HG03442 (cell line): ENCODE data around the gene COL6A2.

Experiments used
- ATAC-seq: cut with Tn5 transposase; IDR thresholded peaks from one replicate; pipeline ENCODE4 v1.9.1; 2021; ENCODE audit warnings: mild to moderate bottlenecking, moderate library complexity; ENCODE audit not compliant: unreplicated experiment

The COL6A2 gene

DNA sequence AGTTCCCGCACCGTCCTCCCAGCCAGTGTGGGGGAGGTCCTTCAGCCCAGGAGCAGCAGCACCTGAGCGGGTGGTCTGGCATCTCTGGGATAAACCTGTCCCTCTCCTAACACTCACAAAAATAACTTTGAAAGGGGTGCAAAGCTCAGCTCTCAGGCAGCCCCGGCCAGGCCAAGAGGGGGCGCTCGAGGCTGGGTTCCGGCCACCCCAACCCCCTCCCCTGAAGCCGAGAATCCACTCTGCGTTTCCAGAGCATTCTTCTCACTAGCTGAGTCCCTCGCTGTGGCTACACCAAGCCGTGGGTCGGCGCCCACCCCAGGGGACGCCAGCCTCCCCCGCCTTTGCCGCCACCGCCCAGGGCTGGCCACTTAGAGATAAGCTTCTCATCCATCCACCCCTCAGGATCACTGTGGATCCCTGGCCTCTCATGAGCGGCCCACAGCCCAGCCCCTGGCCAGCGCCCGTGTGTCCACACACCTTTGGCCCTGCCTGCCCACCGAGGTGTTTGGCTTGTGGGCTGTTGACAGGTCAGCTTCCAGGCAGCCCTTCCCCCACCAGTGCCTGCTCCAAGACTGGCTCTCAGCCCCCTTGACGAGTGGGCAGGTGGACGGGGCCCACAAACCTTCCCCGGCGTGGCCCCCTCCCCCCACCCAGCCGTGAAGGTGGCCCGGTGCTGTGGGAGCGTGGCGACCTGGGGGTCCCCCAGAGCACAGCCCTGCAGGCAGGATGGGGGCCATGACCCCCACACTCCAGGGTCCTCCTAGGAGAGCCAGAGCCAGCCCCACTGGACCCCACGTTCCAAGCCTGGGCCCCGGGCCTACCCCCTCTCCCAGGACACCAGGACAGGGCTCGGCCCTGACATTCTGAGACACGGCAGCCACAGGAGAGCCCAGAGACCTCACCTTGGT is 55.6 kb downstream of the COL6A2 start:
- no peak for ATAC-seq

DNA sequence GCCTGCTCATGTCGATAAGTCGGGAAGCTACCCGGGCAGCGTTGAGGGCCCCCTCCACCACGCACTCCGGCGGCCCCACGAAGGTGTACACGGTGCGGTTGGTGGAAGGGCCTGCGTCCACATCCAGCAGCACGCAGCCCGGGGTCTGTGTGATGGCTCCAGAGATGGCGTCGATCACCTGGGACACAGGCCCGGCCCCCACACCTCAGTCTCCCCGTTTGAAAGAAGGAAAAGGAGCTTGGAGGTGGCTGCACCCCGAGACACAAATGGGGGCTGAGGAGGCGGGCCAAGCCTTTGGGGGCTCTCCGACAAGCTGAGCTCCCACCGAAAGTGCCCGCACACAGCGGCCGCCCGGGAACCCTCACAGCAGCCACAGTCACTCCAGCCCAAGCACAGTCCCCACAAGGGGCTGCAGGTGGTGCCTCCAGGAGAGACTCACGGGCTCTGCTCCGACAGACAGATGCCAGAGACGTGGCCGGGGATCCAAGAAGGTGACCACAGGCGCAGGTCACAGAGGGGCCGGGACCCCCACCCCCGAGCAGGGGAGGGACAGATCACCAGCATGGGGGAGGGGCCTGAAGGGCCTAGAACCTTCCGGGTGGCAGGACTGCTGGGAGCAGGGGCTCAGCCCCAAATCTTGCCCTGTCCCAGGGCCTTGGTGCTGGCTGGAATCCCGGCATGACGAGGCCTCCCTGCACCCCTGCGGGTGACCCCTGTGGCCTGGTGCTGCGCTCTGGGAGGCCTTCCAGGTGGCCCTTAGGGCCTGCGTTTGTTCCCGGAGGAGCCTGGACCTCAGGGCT is 56.4 kb downstream of the COL6A2 start:
- no peak for ATAC-seq

DNA sequence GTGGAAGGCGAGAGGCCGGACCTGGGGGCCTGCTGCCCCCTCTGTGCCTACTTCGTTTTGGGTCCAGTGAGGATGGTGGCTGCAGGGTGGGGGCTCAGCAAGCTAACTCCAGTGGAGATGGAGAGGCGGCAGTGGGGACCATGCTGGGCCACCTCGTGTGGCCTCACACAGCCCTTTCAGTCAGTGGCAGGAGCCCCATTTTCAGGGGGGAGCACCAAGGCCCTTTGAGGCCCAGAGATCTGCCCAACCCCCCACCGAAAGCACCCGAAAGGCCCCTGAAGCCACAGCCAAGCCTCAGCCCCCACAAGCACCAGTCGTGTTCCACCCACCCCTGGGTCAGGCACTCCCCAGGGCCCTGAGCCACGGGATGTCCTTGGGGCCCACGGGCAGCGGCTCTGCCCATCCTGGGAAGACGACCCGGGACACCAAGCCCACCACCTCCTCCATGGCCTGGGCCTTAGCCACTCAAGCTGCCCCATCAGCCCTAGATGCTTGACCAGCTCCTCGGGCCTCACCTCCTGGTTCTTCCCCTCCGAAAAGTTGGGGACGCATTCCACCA is 57.1 kb downstream of the COL6A2 start:
- no peak for ATAC-seq

GRCh38 chr21:46155514-46156377 is 57.8 kb downstream of the COL6A2 start, which contains the start of gene FTCD:
TSS of gene FTCD (minus strand) at chr21:46155579. CDS start at chr21:46155523, 56 bp downstream.
- no peak for ATAC-seq

DNA sequence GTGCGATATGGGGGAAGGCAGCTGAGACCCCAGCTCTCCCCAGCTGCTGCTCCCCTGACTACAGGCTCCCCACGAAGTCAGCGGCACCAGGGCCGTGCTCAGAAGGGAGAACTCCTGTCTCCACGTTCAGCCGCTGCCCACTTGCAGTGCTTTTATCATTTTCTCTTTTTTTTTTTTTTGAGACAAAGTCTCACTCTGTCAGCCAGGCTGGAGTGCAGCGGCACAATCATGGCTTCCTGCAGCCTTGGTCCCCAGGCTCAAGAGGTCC is 58.4 kb downstream of the COL6A2 start:
- ATAC-seq: no peak

DNA sequence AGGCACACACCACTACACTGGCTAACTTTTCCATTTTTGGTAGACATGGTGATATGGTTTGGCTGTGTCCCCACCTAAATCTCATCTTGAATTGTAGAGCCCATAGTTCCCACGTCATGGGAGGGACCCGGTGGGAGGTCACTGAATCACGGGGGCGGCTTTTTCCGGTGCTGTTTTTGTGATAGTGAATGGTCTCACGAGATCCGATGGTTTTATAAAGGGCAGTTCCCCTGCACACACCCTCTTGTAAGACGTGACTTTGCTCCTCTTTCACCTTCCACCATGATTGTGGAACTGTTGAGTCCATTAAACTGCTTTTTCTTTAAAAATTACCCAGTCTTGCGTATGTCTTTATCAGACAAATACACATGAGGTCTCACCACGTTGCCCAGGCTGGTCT is 58.8 kb downstream of the COL6A2 start:
- ATAC-seq: no peak

DNA sequence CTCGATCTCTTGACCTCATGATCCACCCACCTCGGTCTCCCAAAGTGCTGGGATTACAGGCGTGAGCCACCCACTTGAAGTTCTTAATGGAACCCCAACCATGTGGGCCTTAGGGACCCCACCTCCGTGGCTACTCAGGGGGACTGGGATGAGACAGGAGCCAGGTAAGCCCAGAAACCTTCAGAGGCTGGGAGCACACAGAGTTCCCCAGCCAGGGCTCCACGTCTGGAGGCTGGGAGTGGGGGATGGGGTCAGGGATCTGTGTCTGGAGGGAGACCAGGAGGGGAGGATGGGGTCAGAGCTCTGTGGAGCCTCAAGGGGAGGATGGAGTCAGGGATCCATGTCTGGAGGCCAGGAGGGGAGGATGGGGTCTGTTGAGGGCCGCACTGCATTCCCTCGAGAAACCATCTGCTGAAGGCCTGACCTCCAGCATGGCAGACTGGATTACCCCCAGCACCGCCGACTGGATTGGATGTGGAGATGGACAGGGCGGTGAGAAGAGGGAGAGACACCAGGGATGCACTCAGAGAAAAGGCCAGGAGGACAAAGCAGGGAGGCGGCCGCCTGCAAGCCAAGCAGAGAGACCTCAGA is 59.6 kb downstream of the COL6A2 start:
- ATAC-seq: no peak

GRCh38 chr21:46157987-46158451 is 60.1 kb downstream of the COL6A2 start:
- no peak for ATAC-seq

DNA sequence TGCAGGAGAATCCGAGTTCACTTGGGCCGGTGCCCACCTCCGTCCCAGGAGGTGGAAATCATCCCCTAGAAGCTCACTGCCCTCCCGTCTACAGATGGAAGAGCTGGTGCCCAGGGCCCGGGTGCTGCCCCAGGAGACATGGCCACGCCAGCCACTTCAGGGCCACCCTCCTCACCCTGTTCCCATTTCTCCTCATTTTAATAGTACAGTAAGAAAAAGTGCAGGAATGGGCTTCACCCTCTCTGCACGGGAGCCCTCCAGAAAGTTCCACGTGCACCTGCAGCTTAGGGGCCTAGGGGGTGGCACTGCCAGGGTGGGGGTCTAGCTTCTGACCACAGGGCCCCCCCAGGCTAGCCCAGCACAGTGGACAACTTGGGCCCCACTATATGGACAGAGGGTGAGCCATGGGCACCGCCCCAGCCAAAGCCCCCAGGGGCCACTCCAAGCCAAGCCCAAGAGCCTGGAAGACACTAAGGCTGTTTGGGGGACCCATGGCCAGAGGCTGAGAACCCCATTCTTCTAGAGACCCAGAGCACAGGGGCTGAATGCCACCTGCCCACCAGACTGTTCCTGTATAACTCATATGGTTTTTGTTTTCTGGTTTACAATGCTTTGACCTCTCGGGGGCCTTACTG is 60.9 kb downstream of the COL6A2 start:
- no peak for ATAC-seq

DNA sequence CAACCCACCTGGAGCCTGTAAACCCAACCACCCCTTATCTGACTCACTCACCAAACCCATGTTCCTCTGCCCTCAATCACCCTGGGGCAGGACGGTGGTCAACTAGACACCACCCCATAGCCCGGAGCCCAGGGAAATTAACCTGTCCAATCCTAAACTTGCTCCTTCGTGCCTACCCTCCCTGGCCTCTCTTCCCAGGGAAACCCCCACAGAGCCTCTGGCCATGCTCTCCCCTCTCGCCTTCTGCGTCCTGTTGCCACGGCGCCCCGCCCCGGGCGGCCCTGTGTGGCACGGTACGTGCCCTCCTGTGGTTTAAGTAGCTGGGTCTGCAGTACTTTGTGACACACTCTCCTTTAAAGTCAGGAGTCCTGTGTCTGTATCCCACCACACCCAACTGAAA is 61.5 kb downstream of the COL6A2 start:
- ATAC-seq: no peak

DNA sequence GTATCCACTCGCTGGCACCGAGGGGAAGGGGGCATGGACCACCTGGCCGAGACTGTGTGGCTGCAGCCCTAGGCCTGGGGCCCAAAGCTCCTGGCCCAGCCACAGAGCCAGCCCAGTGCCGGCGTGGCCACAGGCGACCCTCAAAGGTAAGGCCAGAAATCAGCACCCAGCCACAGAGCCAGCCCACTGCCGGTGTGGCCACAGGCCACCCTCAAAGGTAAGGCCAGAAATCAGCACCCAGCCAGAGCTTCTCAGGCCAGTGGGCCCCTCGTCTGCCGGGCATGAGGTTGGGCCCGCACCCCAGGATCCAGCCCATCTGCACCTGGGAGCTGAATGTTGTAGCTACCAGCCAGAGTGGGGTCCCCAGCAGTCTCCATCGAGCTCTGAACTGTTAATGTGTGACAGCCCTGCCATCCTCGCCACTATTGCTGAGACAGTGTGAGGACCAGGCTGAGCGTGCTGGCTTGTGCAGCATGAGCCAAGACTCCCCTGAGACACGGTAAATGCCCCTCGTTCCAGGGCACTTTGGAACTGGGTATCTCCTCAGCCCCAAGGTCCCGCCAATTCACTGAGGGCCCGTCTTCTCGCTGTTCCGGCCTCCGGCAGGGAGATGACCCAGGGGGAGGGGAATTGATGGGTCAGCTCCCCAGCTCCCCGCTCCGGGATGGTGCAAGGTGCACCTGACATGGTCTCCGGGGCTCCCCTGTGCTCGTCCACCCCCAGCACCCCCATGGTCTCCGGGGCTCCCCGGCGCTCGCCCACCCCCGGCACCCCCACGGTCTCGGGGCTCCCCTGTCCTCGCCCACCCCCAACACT is 62.1 kb downstream of the COL6A2 start:
- ATAC-seq: no peak

- ATAC-seq: no peak
Measured at GRCh38 chr21:46160657-46160906, 62.7 kb downstream of the COL6A2 start.

DNA sequence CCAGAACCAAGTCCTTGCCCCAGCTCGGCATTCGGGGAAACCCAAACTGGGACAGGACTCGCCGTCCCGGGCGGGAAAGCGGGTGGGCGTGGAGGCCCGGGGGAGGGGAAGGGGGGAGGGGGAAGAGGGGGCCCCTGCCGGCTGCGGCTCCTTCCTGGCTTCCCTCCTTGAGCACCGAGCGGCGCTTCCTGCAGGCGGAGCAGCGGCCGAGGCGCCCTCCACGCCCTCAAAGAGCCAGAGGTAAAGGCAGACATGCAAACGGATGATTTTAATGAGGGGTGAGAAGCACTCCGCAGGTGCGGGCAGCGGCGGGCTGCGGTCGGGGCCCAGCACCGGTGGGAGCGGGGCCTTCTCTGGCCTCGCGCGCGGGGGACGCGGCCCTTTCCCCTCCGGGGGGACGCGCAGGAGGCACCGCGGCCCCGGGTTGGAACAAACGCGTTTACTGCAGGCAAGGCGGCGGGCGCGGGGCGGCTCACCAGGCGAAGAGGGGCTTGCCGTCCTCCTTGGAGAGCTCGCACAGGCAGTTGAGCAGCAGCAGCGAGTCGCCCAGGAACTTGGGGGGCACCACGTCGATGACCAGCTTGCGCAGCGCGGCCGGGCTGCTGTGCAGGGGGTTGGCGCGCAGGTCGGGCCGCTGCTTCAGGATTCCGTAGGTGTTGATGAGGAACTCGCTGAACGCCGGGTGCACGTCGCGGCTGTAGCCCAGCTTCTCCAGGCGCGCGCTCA is 63.2 kb downstream of the COL6A2 start:
- no peak for ATAC-seq

- ATAC-seq: no peak
Measured at GRCh38 chr21:46161633-46162592, 64.0 kb downstream of the COL6A2 start.

DNA sequence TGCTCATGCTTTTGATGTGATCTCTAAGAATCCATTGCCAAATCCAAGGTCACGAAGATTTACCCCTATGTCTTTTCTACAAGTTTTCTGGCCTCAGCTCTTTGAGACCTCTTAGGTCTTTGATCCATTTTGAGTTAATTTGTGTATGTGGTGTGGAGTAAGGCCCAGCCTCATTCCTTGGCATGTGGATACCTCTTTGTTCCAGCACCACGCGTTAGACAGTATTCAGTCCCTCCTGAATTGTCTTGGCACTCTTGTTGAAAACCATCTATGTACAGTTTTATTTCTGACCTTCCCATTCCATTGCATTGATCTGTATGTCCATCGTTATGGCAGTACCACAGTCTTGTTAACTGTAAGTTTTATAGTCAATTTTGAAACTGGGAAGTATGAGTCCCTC is 65.5 kb downstream of the COL6A2 start:
- ATAC-seq: no peak

DNA sequence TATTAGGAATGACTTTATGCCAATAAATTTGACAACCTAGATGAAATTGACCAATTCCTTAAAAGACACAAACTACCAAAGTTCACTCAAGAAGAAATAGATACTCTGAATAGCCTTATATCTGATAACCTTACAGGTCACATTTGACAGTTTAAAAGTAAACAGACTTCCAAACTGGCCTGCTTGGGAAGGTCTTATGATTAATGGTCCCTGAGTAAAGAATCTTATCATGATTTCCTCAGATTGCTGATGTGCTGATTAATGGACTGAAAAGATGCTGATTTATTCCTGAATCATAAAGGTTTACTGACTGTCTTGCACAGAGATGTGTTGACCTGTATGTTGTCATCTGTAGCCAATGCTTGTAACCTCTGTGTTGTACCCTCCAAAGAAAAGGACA is 67.2 kb downstream of the COL6A2 start:
- no peak for ATAC-seq

GRCh38 chr21:46168238-46168637 is 70.3 kb downstream of the COL6A2 start:
- ATAC-seq: no peak
